NB4 (cell line): ENCODE data around the gene ZCCHC14.

Experiments used
- MAX ChIP-seq: IDR thresholded peaks from 2 replicates; pipeline ENCODE4 v1.6.1; 2011; ENCODE audit warnings: low read depth, low read length
- MYC ChIP-seq: IDR thresholded peaks from 2 replicates; pipeline ENCODE4 v1.6.1; 2011; ENCODE audit warnings: low read depth, low read length
- POLR2A ChIP-seq: IDR thresholded peaks from 2 replicates; pipeline ENCODE4 v1.6.1; 2011; ENCODE audit warnings: mild to moderate bottlenecking; ENCODE audit not compliant: insufficient read length; ENCODE audit errors: extremely low read depth
- TF ChIP-seq, protein P1 (sequence below): IDR thresholded peaks from one replicate; pipeline ENCODE4 v1.5.1; 2012; ENCODE audit warnings: low read depth, low read length

DNA sequence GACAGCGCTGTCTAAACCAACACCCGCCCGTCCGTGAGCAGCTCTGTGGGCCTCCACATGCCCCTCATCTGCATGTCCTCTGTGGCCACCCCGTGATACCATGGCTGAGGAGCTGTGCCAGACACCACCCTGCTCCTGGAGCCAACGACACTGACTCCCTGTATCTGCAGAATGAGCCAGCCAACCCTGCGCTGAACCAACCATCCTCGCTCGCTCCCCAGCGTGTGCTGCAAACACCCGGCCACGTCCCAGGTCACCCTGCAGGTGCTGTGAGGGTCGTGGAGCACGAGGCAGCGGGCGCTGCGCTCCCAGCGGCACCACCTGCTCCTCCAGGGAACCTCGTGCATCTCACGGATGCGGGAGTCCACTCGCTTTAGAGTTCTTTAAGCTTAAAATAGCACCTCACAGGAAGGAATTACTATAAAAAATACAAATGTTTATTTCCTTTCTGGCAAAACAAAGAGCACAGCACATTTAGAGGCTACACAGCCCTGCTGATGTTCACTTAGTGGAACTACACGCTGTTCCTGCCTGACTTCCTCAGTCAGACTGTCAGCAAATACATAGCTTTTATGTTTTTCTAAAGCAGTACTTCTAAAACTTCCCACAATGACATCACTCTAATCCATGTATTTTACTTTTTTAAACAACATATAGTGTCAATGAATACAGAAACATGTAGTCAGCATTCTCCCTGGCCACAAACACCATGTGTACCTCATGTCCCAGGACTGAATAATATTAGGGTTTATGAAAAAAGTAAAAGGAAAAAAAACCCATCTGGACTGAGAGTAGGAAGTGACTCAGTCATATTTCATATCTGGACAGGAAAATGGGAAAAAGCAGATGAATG lies 57.2 kb downstream of the ZCCHC14 start:
- TF ChIP-seq, protein P1, sequence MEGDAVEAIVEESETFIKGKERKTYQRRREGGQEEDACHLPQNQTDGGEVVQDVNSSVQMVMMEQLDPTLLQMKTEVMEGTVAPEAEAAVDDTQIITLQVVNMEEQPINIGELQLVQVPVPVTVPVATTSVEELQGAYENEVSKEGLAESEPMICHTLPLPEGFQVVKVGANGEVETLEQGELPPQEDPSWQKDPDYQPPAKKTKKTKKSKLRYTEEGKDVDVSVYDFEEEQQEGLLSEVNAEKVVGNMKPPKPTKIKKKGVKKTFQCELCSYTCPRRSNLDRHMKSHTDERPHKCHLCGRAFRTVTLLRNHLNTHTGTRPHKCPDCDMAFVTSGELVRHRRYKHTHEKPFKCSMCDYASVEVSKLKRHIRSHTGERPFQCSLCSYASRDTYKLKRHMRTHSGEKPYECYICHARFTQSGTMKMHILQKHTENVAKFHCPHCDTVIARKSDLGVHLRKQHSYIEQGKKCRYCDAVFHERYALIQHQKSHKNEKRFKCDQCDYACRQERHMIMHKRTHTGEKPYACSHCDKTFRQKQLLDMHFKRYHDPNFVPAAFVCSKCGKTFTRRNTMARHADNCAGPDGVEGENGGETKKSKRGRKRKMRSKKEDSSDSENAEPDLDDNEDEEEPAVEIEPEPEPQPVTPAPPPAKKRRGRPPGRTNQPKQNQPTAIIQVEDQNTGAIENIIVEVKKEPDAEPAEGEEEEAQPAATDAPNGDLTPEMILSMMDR, result no peak
- no peak for TF ChIP-seq POLR2A
- TF ChIP-seq MAX, result no peak
- TF ChIP-seq MYC, result no peak
